Endodermal cell (in vitro differentiated cells): ENCODE data around the gene ATP6V1D. TPM values are rescaled to one million over a fixed set of nuclear protein-coding genes. Genes with fewer than 3 reads are reported as not detected.

Source experiments
- DNase-seq: peaks from one replicate; pipeline ENCODE4 v3.0.0-alpha.2; 2017
- H3K27ac ChIP-seq: 2 replicates; pipeline ENCODE4 v1.5.1; 2013; ENCODE audit warnings: mild to moderate bottlenecking, low read depth, low read length, moderate library complexity
- H3K27me3 ChIP-seq: 2 replicates; pipeline ENCODE4 v1.6.1; 2013; ENCODE audit warnings: mild to moderate bottlenecking, low read length, moderate library complexity; ENCODE audit not compliant: insufficient read depth, control insufficient read depth, poor library complexity, severe bottlenecking
- H3K36me3 ChIP-seq: 2 replicates; pipeline ENCODE4 v1.7.0; 2013; ENCODE audit warnings: mild to moderate bottlenecking, low read length, moderate library complexity; ENCODE audit not compliant: control insufficient read depth, insufficient read depth
- H3K4me1 ChIP-seq: one replicate; pipeline ENCODE4 v1.7.0; 2013; ENCODE audit warnings: low read length; ENCODE audit not compliant: control insufficient read depth, insufficient read depth
- H3K4me3 ChIP-seq: 2 replicates; pipeline ENCODE4 v1.5.1; 2013; ENCODE audit warnings: mild to moderate bottlenecking, low read length, moderate library complexity
- H3K9ac ChIP-seq: 2 replicates; pipeline ENCODE4 v1.6.1; 2013; ENCODE audit warnings: mild to moderate bottlenecking, low read length, moderate library complexity; ENCODE audit not compliant: poor library complexity, severe bottlenecking; ENCODE audit errors: extremely low read depth
- H3K9me3 ChIP-seq: 2 replicates; pipeline ENCODE4 v1.6.1; 2013; ENCODE audit warnings: mild to moderate bottlenecking, low read length, moderate library complexity; ENCODE audit not compliant: control insufficient read depth
- H3K27ac Mint-ChIP-seq: 2 replicates; pipeline ENCODE4 v1.8.0; 2020; ENCODE audit warnings: mixed read lengths
- H3K27me3 Mint-ChIP-seq: 2 replicates; pipeline ENCODE4 v1.8.0; 2021; ENCODE audit warnings: mild to moderate bottlenecking, mixed read lengths; ENCODE audit not compliant: insufficient read depth
- H3K36me3 Mint-ChIP-seq: 2 replicates; pipeline ENCODE4 v1.8.0; 2020; ENCODE audit warnings: low read depth, mixed read lengths
- H3K4me1 Mint-ChIP-seq: 2 replicates; pipeline ENCODE4 v1.8.0; 2020; ENCODE audit warnings: mixed read lengths
- H3K4me3 Mint-ChIP-seq: 2 replicates; pipeline ENCODE4 v1.8.0; 2020; ENCODE audit warnings: mild to moderate bottlenecking, moderate library complexity, mixed read lengths
- H3K9me3 Mint-ChIP-seq: 2 replicates; pipeline ENCODE4 v1.8.0; 2020; ENCODE audit warnings: mild to moderate bottlenecking, mixed read lengths
- WGBS, 2 experiments: methylation state at CpG; one replicate each; pipeline versions ENCODE4 v1.1.5 to v1.1.7; 2013; ENCODE audit warnings: missing lambda C conversion rate in 2 of 2, mixed read lengths in 1 of 2; ENCODE audit not compliant: insufficient coverage in 1 of 2, insufficient read length in 1 of 2; 5-methylcytosine and 5-hydroxymethylcytosine counted together
- total RNA-seq, 2 donors: library from RNA; stranded (reverse); fragmentation: NEBNext Ultra II Directional in 1 of 2; extraction: Animal tissue kit (Norgen Biotek cat#: 25700) in 1 of 2; gene quantifications; 2 replicates in 1 of 2; 3 replicates in 1 of 2; pipeline ENCODE4 v1.2.1, GENCODE V29; 2021
- TF ChIP-seq, protein P1 (sequence below): fragments of 200-600 bp; sonication (generic); conservative IDR thresholded peaks from 2 replicates; pipeline ENCODE4 v1.5.0; 2021; ENCODE audit warnings: antibody characterized with exemption, mild to moderate bottlenecking

ATP6V1D gene
- total RNA-seq, 2 donors from 2014 or later, result 82.2 to 108 TPM

DNA sequence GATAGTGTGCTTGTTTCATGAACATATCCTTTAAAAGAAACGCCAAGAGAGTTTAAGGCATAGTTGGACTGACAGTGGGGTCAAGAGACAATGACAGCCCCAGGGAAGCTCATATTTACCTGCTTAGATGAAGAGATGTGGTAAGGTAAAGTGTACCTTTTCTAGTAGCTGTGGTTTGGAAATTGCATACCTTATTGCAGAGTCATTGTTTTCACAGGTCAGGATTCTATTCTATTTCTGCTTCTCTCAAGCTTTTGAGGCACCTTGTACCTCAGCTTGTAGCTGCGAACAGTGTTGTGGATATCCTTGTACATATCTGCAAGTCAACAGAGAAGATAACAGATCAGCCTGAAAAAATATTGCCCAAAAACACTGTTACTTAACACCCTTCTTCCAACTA, 47.7 kb downstream of the ATP6V1D start:
- Histone ChIP-seq H3K9ac (no peak overlapping the region), H3K4me1 (no peaks in the 10 kb centered on the region), H3K27me3 (no peaks in the 10 kb centered on the region), H3K36me3 (peaks cover 29% of the 10 kb centered on the region), H3K9me3 (no peaks in the 10 kb centered on the region), H3K4me3 (no peak overlapping the region), H3K27ac (no peak overlapping the region)
- H3K27me3 Mint-ChIP-seq, result no peaks in the 10 kb centered on the region
- H3K4me1 Mint-ChIP-seq, result no peaks in the 10 kb centered on the region
- no peak for DNase-seq
- WGBS, 2 experiments, result 96 to 100% methylated on average over 2 of the region's 2 CpGs
- H3K36me3 Mint-ChIP-seq, result peaks cover 17% of the 10 kb centered on the region
- no peaks in the 10 kb centered on the region for H3K9me3 Mint-ChIP-seq
- H3K27ac Mint-ChIP-seq, result no peak overlapping the region
- TF ChIP-seq, protein P1, sequence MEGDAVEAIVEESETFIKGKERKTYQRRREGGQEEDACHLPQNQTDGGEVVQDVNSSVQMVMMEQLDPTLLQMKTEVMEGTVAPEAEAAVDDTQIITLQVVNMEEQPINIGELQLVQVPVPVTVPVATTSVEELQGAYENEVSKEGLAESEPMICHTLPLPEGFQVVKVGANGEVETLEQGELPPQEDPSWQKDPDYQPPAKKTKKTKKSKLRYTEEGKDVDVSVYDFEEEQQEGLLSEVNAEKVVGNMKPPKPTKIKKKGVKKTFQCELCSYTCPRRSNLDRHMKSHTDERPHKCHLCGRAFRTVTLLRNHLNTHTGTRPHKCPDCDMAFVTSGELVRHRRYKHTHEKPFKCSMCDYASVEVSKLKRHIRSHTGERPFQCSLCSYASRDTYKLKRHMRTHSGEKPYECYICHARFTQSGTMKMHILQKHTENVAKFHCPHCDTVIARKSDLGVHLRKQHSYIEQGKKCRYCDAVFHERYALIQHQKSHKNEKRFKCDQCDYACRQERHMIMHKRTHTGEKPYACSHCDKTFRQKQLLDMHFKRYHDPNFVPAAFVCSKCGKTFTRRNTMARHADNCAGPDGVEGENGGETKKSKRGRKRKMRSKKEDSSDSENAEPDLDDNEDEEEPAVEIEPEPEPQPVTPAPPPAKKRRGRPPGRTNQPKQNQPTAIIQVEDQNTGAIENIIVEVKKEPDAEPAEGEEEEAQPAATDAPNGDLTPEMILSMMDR, result no peak
- no peak overlapping the region for H3K4me3 Mint-ChIP-seq

Other genes starting within 250 kb of the ATP6V1D start
- gene GARIN2, start 170.4 kb downstream of the ATP6V1D start, total RNA-seq, result not detected
- gene PALS1, start 118.4 kb downstream of the ATP6V1D start, total RNA-seq, result 10 to 100 TPM; 26.0 to 29.6 TPM
- gene EIF2S1, start 524 bp upstream of the ATP6V1D start, total RNA-seq, result 100 to 1,000 TPM; 114 to 136 TPM
- gene PLEK2, start 52.4 kb upstream of the ATP6V1D start, total RNA-seq, result 1 to 10 TPM; 1.6 to 2.0 TPM
- 1 to 10 TPM; 1.1 to 1.5 TPM for gene TMEM229B, start 128.9 kb upstream of the ATP6V1D start, total RNA-seq
- 10 to 100 TPM; 59.9 to 61.1 TPM for gene PLEKHH1, start 173.5 kb upstream of the ATP6V1D start, total RNA-seq
- 1 to 10 TPM; 4.5 to 7.5 TPM for gene PIGH, start 240.5 kb upstream of the ATP6V1D start, total RNA-seq